G401 (cell line): ENCODE results near the gene TCAIM. TPM values are rescaled to one million over a fixed set of nuclear protein-coding genes. Genes with fewer than 3 reads are reported as not detected.
"Not testable (repeated sequence)": the region's sequence is repeated elsewhere in the genome, so short reads cannot be mapped to it uniquely, and the experiment has no call there.

Source experiments
- DNase-seq: peaks from one replicate; pipeline ENCODE4 v3.0.0-alpha.2; 2015; ENCODE audit warnings: low spot score
- in situ Hi-C: cut with HindIII; loops from 2 replicates; pipeline ENCODE4 v1.10.0; 2016; ENCODE audit warnings: low sequenced_read_pairs, mixed read lengths
- total RNA-seq: library from RNA; depleted of rRNA; stranded (reverse); fragments of >200 nt; shearing (Covaris generic); gene quantifications from 2 replicates; pipeline ENCODE4 v1.2.3, GENCODE V29; 2014

The TCAIM gene
- total RNA-seq, 1 experiment from 2014 or later, result 34.5 TPM

DNA sequence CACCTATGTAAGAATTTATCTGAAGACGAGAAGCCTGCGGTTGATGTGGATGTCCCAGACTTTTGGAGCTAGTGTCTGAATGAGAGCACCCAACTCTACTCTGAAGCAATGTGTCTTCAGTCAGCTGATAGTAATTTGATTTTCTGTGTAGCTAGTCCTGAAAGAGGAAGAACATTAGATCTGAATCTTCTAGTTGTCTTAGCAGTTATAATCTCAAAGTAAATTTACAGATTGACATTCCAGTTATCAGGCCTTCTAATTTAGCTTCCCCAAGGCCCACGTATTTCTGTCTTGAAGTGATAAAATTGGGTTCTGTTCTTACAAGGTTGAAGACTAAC, 1.5 kb downstream of the TCAIM start:
- no peak for DNase-seq
- in situ Hi-C loops, result no loop called here

DNA sequence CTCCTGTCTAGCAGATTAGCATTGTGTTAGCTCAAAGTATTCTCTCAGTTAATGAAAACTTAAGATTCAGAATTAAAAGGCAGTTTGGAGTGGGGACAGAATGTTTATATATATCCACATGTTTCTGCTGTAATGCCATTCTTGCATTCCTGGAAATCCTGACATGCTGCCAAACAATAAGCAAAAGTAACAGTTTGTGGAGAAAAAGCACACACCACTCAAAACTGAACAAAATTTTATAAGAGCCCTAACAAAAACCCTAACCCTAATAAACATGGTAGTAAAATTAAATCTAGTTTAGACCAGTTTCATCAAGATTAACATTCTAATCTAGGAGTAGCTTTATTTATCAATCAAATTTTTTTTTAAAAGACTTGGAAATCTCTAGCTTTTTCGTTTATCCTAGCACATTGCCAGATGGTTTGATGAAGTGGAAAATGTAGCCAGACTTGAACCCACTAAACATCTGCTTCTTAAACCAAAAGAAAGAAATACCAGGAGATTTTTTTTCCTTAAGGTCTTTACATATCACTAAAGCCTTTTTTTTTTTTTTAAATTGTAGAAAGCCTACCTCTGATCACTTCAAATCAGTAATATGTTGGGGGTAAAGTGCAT, 3.7 kb downstream of the TCAIM start:
- DNase-seq, result no peak
- in situ Hi-C loops, result no loop called here

DNA sequence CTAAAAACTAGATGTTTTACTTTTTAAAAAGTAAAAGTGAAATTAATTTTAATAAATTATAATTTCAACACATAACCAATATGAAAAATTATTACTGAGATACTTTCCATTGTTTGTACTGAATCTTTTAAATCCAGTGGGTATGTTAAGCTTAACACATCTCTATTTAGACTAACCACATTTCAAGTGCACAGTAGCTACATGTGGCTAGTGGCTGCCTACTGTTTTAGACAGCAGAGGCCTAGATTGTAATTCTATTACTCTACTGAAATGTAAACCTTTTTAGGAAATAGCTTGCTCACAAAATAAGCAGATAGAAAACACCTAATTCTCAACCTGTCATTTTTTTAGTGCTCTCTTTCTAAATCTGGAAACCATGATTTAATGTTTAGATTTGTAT, 4.9 kb downstream of the TCAIM start:
- in situ Hi-C loops, result no loop called here
- no peak for DNase-seq

DNA sequence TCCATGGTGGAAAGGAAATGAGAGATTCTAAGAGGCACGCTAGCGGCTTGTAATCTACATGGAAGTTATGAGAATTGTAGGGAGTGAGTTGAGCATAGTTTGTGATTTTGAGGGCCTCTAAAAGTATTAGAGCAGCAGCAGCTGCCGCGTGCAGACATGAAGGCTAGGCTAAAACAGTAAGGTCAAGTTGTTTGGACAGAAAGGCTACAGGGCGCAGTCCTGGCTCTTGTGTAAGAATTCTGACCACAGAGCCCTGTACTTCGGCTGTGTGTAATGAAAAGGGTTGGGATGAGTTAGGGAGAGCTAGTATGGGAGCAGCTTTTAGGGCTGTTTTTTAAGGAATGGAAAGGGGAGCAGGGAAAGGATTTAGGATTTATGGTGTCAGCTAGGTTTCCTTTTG, 8.0 kb downstream of the TCAIM start:
- in situ Hi-C loops, DNase-seq: not testable (repeated sequence)

DNA sequence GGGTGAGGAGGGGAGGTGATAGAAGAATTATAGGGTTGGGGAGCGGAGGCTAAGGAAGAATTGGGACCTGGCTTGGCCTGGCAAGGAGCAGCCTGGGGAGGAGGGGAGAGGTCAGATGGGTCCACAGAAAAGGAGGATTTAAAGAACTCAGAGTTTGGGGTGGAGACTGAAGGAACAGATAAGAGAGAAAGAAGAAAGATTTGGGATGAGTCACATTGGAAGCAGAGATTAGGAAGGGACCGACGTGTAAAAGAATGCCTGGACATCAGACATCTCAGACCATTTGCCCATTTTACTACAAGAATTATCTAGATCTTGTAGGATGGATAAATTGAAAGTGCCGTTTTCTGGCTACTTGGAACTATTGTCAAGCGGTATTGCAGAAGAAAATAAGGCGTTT, 10.4 kb downstream of the TCAIM start:
- in situ Hi-C loops, result no loop called here
- no peak for DNase-seq

DNA sequence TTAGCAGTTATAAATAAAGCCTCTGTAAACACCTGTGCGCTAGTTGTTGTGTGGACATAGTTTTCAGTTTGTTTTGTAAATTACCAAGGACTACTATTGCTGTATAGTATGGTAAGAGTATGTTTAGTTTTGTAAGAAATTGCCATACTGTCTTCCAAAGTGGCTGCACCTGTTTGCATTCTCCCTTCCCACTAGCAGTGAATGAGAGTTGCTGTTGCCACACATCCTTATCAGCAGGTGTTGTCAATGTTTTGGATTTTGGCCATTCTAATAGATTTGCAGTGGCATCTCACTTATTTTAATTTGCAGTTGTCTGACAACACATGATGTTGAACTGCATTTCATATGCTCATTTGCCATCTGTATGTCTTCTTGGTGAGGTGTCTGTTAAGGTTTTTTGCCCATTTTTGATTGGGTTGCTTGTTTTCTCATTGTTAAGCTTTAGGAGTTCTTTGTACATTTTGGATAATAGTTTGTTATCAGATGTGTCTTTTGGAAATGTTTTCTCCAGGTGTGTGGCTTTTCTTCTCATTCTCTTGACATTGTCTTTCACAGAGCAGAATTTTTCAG, 14.9 kb downstream of the TCAIM start:
- DNase-seq, result no peak
- in situ Hi-C loops, result no loop called here

DNA sequence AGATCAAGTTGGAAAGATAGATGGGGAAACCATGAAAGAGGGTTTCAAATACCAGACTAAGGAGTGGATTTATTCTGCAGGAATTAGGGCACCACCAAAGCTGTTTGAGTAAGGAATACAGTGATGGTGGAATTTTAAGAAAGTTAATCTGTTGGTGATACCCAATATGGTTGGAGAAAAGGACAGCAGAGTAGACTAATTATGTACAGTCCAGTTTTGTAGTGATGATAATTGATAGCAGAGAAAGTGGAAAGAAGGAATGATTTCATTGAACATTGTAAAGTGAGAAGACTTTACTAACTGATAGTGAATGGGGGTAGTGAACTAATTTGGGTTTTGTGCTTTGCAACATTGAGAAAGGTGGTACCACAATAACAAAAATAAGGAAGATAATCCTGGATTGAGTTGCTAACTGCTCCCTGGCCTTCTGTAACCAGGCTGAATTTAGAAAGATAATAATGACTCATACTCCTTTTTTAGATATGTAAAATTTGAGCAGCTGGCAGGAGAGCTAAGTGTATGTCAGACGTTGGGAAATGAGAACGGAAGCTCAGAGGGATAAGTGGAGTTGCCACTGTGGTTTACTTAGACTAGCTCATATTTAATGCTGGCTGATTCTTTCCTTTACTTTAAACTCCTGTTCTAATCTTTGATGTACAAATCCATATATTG, 16.9 kb downstream of the TCAIM start:
- peak; percentile 49 for DNase-seq
- in situ Hi-C loops, result no loop called here

DNA sequence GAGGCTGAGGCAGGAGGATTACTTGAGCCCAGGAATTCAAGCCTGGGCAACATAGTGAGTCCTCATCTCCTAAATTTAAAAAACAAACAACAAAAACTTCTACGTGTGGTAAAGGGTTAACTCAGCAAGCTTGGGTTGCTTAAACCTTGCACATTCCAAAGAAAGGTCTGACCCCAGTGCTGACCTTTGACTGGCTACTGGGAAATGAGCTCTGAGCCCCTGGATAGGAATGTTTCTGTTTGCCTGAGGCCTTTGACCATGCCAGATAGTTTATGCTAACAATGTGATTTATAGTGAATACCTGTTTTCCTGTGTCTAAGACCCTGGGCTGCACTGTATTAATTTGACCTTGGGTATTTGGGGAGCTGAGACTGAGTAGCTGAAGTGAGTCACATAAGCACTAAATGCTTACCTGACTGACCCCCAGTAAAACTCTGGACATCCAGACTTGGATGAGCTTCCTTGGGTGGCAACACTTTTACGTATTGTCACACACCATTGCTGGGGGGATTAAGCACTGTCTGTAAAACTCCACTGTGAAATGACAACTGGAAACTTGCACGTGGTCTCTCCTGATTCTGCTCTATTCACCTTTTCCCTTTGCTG, 20.7 kb downstream of the TCAIM start:
- peak; percentile 27 for DNase-seq
- in situ Hi-C loops, result no loop called here

DNA sequence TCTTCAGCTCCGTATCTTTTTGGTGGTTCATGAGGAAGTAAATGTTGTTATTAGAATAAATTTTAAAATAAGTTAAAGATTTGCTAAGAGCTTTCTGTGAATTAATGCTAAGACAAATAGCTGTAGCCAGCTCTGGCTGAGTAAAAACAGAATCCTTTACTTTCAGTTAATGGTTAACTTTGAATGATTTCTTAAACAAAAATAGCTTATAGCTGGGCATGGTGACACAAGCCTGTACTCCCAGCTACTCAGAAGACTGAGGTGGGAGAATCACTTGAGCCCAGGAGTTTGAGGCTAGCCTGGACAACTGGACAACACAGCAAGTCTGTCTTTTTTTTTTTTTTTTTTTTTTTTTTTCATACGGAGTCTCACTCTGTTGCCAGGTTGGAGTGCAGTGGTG, 25.0 kb downstream of the TCAIM start:
- in situ Hi-C loops, result no loop called here
- no peak for DNase-seq

DNA sequence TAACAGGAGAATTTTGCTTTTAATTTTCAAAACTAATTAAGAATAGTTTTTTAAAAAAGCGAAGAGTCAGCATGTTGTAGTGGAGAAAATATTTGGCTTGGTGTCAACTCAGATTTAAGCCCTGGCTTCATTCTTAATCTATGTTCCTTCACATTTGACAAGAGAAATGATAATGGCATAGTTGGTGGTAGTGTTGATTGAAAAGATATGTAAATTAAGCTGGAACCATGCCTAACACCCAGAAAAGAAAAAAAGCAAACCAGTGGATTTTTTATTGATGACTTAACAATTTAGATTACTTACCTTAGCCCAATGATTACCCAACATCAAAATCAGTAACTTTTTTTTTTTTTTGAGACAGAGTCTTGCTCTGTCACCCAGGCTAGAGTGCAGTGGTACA, 27.4 kb downstream of the TCAIM start:
- in situ Hi-C loops, result no loop called here
- no peak for DNase-seq

DNA sequence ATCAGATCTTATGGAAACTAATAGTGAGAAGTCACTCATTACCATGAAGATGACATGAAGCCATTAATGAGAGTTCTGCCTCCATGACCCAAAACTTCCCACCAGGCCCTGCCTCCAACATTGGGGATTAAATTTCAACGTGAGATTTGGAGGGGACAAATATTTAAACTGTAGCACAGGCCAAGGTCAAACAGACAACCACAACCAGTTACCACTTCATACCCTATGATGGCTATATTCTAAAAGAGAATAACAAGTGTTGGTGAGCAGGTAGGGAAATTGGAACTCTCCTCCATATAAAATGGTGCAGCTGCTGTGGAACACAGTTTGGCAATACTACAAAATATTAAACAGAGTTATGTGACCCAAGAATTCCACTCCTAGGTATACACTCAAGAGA, 36.9 kb downstream of the TCAIM start:
- in situ Hi-C loops, result no loop called here
- no peak for DNase-seq

DNA sequence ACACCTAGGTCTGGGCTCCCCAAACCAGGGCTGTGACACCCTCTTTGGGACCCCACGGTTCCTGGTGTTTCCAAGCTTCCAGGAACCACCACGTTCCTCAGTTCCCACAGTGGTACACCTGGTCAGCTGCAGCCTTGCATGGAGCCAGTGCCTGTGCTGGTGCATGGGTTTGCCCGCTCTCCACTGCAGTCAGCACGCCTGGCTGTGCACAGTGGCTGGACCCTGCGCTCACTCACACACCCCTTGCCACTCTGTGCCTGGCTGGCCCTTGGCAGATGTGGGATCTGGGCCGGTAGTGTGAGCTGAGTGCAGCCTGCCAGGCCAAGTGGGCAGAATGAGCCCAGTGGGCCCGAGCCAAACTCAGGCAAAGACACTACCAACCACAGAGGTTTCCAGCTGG, 48.8 kb downstream of the TCAIM start:
- in situ Hi-C loops, result no loop called here
- DNase-seq, result no peak

DNA sequence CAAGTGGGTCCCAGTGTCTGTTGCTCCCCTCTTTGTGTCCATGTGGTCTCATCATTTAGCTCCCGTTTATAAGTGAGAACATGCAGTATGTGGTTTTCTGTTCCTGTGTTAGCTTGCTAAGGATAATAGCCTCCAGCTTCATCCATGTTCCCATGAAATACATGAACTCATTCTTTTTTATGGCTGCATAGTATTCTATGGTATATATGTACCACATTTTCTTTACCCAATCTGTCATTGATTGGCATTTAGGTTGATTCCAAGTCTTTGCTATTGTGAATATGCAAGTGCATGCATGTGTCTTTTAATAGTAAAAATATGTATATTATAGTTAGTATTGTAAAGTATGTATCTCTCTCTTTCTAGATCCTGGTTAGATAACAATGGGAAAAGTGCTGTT, 53.9 kb downstream of the TCAIM start:
- DNase-seq, result no peak
- in situ Hi-C loops, result no loop called here

DNA sequence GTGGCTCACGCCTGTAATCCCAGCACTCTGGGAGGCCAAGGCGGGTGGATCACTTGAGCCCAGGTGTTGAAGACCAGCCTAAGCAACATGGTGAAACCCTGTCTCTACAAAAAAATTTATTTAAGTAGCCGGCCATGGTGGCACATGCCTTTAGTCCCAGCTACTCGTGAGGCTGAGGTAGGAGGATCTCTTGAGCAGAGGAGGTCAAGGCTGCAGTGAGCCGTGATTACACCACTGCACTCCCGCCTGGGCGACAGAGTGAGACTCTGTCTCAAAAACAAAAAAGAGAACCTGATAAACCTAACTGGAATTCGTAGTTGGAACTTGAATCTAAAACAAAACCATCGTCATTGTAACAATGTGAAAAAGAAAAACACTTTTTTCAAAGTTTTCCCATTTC, 57.1 kb downstream of the TCAIM start:
- in situ Hi-C loops, result no loop called here
- DNase-seq, result no peak

DNA sequence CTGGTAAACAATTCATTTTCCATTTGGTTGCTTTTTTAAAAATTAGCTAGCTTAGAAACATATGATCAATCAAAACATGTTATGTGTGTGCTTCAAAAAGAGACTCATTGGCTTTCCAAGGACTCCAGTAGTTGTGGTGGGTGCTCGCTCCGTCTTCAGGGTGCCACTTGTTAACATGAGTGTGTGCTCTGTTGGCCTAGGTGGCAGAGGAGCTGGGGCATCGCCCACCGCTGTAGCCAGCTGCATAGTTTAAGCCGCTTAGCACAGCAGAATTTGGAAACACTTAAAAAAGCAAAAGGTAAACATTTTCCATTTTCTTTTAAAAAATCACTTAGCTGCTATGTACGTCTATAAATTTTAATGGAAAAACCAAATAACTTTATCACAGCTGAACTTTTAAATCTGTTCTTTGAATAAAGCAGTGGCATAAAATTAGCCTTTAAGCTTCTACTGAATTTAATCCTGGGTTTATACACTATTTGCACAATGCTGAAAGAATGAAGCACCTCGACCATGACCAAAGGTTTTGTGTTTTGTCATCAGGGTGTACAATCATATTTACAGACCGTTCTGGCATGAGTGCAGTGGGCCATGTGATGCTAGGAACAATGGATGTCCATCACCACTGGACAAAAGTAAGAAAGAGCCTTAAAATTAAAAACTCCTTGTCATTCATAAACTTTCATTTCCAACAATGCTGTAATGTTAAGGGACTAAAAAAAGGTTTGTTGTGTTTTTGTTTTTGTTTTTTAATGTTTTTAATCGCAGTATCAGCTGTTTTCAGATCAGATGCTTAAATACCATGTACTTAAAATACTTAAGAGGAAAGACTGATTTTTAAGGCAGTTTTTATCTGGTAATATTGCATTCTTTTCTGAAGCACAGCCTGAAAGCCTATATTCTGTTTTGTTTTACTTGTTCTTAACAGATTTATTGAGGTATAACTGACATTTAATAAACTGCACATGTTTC, 57.9 kb downstream of the TCAIM start:
- no peak for DNase-seq
- in situ Hi-C loops, result no loop called here

DNA sequence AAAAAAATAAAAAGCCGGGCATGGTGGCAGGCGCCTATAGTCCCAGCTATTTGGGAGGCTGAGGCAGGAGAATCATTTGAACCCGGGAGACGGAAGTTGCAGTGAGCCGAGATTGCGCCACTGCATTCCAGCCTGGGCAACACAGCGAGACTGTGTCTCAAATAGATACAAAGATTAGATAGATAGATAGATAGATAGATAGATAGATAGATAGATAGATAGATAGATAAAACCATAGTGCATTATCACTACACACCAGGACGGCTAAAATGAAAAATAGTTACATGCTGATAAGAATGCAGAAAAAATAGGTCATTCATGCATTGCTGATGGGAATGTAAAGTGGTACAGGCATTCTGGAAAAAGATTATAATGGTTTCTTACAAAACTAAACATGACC, 59.7 kb downstream of the TCAIM start:
- in situ Hi-C loops, DNase-seq: not testable (repeated sequence)

DNA sequence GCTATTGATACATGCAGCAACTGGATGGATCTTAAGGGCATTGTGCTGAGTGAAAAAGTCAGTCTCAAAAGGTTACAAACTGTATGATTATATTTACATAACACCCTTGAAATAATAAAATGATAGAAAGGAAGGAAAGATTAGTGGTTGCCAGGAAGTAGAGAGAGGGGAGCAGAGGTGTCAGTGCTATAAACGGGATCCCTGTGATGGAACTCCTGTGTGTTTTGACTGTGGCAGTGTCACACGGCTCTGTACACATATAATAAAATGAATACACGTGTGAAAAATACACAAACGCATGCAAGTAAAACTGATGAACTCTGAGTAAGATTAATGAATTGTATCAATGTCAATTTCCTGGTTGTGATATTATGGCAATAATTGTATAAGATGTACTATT, 60.3 kb downstream of the TCAIM start:
- DNase-seq, result no peak
- in situ Hi-C loops, result no loop called here

DNA sequence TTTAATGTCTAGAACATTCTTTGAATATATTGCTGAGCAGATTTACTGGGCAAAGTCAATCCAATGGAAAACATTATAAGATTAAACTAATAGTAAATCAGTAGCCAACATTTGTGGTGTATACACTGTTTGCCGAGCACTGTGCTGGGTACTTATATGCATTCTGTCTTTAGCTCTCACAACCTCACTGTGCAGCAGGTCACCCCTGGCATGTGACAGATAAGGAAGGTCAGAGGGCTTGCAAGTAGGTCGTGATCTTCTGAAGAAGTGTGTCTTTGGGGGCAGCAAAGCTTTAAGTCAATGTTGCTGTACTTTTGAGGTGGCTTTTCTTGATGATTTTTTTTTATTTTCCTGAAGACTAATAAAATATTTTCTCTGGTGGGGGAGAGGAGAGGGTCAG, 62.2 kb downstream of the TCAIM start:
- in situ Hi-C loops, result no loop called here
- DNase-seq, result no peak

DNA sequence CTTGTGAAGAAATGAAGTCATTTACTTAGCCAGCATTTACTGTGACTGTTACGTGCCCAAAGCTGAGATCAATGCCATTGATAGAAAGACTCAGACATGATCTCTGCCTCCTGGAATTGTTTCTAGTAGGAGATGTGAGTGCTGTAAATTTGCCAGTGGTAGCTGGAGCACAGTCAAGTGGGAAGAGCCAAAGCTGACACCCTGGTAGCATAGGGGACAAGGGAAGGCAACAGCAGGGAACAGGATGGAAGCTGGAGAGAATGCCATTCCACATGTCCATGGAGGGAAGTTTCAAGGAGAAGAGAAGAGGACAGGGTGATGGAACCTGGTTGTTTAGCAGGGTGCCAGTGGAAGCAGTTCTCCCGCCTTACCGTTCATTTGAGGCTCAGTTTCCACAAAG, 64.0 kb downstream of the TCAIM start:
- in situ Hi-C loops, result no loop called here
- no peak for DNase-seq
